K562 (cell line): Measurements from ENCODE around the gene HTR4. TPM values are rescaled to one million over a fixed set of nuclear protein-coding genes. Genes with fewer than 3 reads are reported as not detected.

Experiments used
- BCOR ChIP-seq: fragments of 450-650 bp; IDR thresholded peaks from 2 replicates; pipeline ENCODE4 v1.6.1; 2016
- BRCA1 ChIP-seq, 2 experiments: fragments of 450-650 bp in 1 of 2; sonication (generic) in 1 of 2; formaldehyde crosslinking in 1 of 2; IDR thresholded peaks; 2 replicates each; pipeline versions ENCODE4 v1.5.0 to v1.6.1; 2017 to 2020; ENCODE audit warnings: mild to moderate bottlenecking in 1 of 2, missing genetic modification reagents in 1 of 2
- CAMTA2 ChIP-seq: fragments of 250-450 bp; sonication (Bioruptor Pico); conservative IDR thresholded peaks from 2 replicates; pipeline ENCODE4 v1.5.1; 2022
- CREB5 ChIP-seq: fragments of 250-450 bp; sonication (Bioruptor Pico); IDR thresholded peaks from 2 replicates; pipeline ENCODE4 v1.5.0; 2020; ENCODE audit warnings: mild to moderate bottlenecking
- NR0B1 ChIP-seq: fragments of 450-650 bp; IDR thresholded peaks from one replicate; pipeline ENCODE4 v1.6.1; 2018; ENCODE audit warnings: mild to moderate bottlenecking, moderate library complexity; ENCODE audit not compliant: partially characterized antibody
- NR2C2 ChIP-seq, 2 experiments: fragments of 200-800 bp in 1 of 2; sonication (Bioruptor generic) in 1 of 2; sonication (generic) in 1 of 2; formaldehyde crosslinking in 1 of 2; IDR thresholded peaks; 2 replicates each; pipeline versions ENCODE4 v1.6.1 to v1.8.0; 2016 to 2022; ENCODE audit warnings: mild to moderate bottlenecking in 1 of 2, missing compliant biosample characterization in 1 of 2, missing genetic modification characterization in 1 of 2, missing genetic modification reagents in 1 of 2
- PTBP1 ChIP-seq: fragments of 200-400 bp; formaldehyde crosslinking; IDR thresholded peaks from 2 replicates; pipeline ENCODE4 v1.6.1; 2017; ENCODE audit warnings: low read depth, low read length
- RERE ChIP-seq: sonication (generic); formaldehyde crosslinking; IDR thresholded peaks from 2 replicates; pipeline ENCODE4 v1.8.0; 2023; ENCODE audit warnings: missing genetic modification reagents, mild to moderate bottlenecking, borderline replicate concordance
- RHOXF2B ChIP-seq: fragments of 250-450 bp; sonication (Bioruptor Pico); conservative IDR thresholded peaks from 2 replicates; pipeline ENCODE4 v1.5.1; 2021
- SIN3A ChIP-seq, 2 experiments: fragments of 150-350 bp in 1 of 2; IDR thresholded peaks; 2 replicates each; pipeline ENCODE4 v1.6.1; 2011 to 2016; ENCODE audit warnings: borderline replicate concordance in 2 of 2, low read depth in 2 of 2, low read length in 2 of 2, mild to moderate bottlenecking in 2 of 2, moderate library complexity in 2 of 2; ENCODE audit not compliant: control insufficient read depth in 1 of 2
- SREBF1 ChIP-seq: fragments of 150-350 bp; IDR thresholded peaks from 2 replicates; pipeline ENCODE4 v1.6.1; 2014; ENCODE audit warnings: antibody characterized with exemption, low read depth, low read length, borderline replicate concordance
- TGIF2 ChIP-seq: sonication (generic); formaldehyde crosslinking; IDR thresholded peaks from 2 replicates; pipeline ENCODE4 v1.8.1; 2022; ENCODE audit warnings: mild to moderate bottlenecking, missing genetic modification reagents, moderate library complexity
- ZNF124 ChIP-seq: sonication (generic); formaldehyde crosslinking; IDR thresholded peaks from 2 replicates; pipeline ENCODE4 v1.8.1; 2022; ENCODE audit warnings: missing genetic modification reagents
- ZNF165 ChIP-seq: fragments of 250-450 bp; sonication (Bioruptor Pico); IDR thresholded peaks from 2 replicates; pipeline ENCODE4 v1.4.0; 2020; ENCODE audit warnings: borderline replicate concordance
- ZNF232 ChIP-seq: sonication (generic); formaldehyde crosslinking; IDR thresholded peaks from 2 replicates; pipeline ENCODE4 v1.8.0; 2022; ENCODE audit warnings: mild to moderate bottlenecking, missing genetic modification reagents
- polyA plus RNA-seq, 8 experiments: library from polyadenylated mRNA; depleted of rRNA in 4 of 8; stranded (reverse) in 5 of 8; unstranded in 3 of 8; fragments of >200 nt; fragmentation: Nextera tagmentation in 2 of 8; fragmentation: Illumina TruSeq in 1 of 8; extraction: Ambion mirVana in 2 of 8; extraction: Trizol in 1 of 8; gene quantifications; 2 replicates each; pipeline versions ENCODE4 v1.2.1 to v1.2.3, GENCODE V29; 2011 to 2014; ENCODE audit warnings: inconsistent platforms in 1 of 8, missing spikeins in 1 of 8
- total RNA-seq, 7 experiments: library from RNA; depleted of rRNA in 6 of 7; stranded (reverse); fragments of >200 nt in 6 of 7; fragmentation: Illumina TruSeq in 2 of 7; extraction: Trizol in 2 of 7; gene quantifications; 2 replicates each; pipeline versions ENCODE4 v1.2.1 to v1.2.3, GENCODE V29; 2011 to 2021; ENCODE audit warnings: low replicate concordance in 1 of 7

Gene HTR4
- total and polyA plus RNA-seq, 9 of the 15 experiments (the other 6 are each of a cell fraction or from before 2014, with no cell fraction given) = 0.13 TPM; not detected in 8

GRCh38 chr5:148483750-148484149, 170.6 kb downstream of the HTR4 start (continued):
- no peak for TF ChIP-seq RERE
- no peak for TF ChIP-seq ZNF124 (CRISPR knock-in tag)
- no peak for TF ChIP-seq NR0B1
- TF ChIP-seq BRCA1 (IDR thresholded peaks at IDR 0.05) = no peak
- no peak for TF ChIP-seq BRCA1 (CRISPR knock-in tag; IDR thresholded peaks at IDR 0.05)
- TF ChIP-seq BCOR = no peak
- TF ChIP-seq CAMTA2 (CRISPR knock-in tag) = no peak
- TF ChIP-seq TGIF2 (CRISPR knock-in tag) = no peak
- TF ChIP-seq ZNF232 (CRISPR knock-in tag) = no peak
- TF ChIP-seq RHOXF2B (CRISPR knock-in tag) = no peak
- no peak for TF ChIP-seq SREBF1
- TF ChIP-seq PTBP1 = no peak
- no peak for TF ChIP-seq CREB5 (CRISPR knock-in tag)
- no peak for TF ChIP-seq NR2C2 (CRISPR knock-in tag; IDR thresholded peaks at IDR 0.05)
- no peak for TF ChIP-seq NR2C2 (tag; IDR thresholded peaks at IDR 0.05)
- no peak for TF ChIP-seq ZNF165 (CRISPR knock-in tag)
- no peak for TF ChIP-seq SIN3A (IDR thresholded peaks at IDR 0.05; ENCODE audit: borderline replicate concordance in 2 of 2, control insufficient read depth in 1 of 2, low read depth in 2 of 2, low read length in 2 of 2)
